Ureter (tissue), 1 donor: ENCODE data around the gene CTF1. TPM values are rescaled to one million over a fixed set of nuclear protein-coding genes. Genes with fewer than 3 reads are reported as not detected.
"Not testable (repeated sequence)": the region's sequence is repeated elsewhere in the genome, so short reads cannot be mapped to it uniquely, and the experiment has no call there.

Source experiments
- DNase-seq: peaks from one replicate; pipeline ENCODE4 v3.0.0-alpha.2; 2020; ENCODE audit warnings: low spot score
- total RNA-seq: library from RNA; stranded (reverse); gene quantifications from one replicate; pipeline ENCODE4 v1.2.4, GENCODE V29; 2023
- donor health status: DM: yes; HTN: yes; CAD: no.

Gene CTF1, protein sequence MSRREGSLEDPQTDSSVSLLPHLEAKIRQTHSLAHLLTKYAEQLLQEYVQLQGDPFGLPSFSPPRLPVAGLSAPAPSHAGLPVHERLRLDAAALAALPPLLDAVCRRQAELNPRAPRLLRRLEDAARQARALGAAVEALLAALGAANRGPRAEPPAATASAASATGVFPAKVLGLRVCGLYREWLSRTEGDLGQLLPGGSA
- 8.2 TPM for total RNA-seq

GRCh38 chr16:30896261-30896888 lies at the start of gene CTF1:
Gene CTF1 (plus strand): TSS chr16:30896614. CDS start chr16:30896644, 30 bp downstream.
- peak; percentile 85 for DNase-seq

GRCh38 chr16:30846649-30847402 lies 49.6 kb upstream of the CTF1 start:
- DNase-seq = no peak

GRCh38 chr16:30850246-30850645 lies 46.2 kb upstream of the CTF1 start:
- no peak for DNase-seq

- DNase-seq = no peak
Measured at GRCh38 chr16:30853758-30854157, 42.7 kb upstream of the CTF1 start.

- DNase-seq = no peak
Measured at GRCh38 chr16:30858111-30858495, 38.3 kb upstream of the CTF1 start.

DNA sequence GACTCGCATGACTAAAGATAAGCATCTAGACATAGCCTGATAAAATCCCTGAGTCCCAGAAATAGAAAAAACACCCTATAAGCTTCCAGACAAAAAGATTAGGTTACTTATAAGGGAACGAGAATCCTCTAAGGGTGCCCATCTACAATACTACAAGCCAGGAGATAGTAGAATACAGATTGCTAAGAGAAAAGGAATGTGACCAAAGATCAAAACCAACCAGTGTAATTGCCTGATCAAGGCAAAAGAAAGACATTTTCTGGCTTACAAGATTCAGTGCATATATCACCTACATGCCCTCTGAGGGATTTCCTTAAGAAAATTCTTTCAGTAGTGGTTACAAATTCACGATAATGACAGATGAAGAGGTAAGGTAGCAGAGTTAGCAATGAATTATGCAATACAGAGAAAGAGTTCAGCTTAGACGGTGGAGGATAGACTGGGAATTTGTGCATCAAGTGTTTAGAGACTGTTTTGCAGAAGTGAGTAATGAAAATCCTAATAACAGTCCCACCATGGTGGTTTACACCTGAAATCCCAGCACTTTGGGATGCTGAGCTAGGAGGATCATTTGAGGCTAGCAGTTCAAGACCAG lies 37.5 kb upstream of the CTF1 start:
- no peak for DNase-seq

DNA sequence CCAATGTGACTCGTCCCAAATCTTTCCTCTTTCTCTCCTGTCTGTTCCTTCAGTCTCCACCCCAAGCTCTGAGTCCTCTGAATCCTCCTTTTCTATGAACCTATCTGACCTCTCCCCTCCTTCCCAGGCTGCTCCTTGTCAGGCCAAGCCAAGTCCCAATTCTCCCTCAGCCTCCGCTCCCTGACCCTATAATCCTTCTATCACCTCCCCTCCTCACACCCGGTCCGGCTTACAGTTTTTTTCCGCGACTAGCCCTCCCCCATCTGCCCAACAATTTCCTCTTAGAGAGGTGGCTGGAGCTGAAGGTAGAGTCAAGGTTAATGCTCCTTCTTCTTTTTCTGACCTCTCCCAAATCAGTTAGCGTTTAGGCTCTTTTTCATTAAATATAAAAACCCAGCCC lies 35.7 kb upstream of the CTF1 start:
- DNase-seq = not testable (repeated sequence)

DNA sequence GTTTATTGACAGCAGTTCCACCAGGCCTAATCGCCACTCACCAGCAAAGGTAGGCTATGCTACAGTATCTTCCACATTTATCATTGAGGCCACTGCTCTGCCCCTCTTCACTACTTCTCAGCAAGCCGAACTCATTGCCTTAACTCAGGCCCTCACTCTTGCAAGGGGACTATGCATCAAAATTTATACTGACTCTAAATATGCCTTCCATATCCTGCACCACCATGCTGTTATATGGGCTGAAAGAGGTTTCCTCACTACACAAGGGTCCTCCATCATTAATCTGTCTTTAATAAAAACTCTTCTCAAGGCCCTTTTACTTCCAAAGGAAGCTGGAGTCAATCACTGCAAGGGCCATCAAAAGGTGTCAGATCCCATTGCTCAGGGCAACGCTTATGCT lies 33.2 kb upstream of the CTF1 start:
- not testable (repeated sequence) for DNase-seq

- DNase-seq = no peak
Measured at GRCh38 chr16:30866031-30866430, 30.4 kb upstream of the CTF1 start.

DNA sequence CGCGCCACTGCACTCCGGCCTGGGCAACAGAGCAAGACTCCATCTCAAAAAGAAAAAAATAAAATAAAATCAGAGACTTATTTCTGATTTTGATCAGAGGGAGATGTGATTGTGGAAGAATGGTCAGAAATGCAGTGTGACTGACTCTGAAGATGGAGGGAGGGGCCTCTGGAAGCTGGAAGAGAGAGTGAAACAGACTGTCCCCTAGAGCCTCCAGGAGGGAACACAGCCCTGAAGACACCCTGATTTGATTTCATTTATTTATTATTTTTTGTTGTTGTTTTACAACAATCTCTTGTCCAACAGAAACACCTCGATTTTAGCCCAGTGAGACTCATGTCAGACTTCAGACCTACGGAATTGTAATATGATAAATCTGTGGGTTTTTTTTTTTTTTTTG lies 28.7 kb upstream of the CTF1 start:
- DNase-seq = no peak

DNA sequence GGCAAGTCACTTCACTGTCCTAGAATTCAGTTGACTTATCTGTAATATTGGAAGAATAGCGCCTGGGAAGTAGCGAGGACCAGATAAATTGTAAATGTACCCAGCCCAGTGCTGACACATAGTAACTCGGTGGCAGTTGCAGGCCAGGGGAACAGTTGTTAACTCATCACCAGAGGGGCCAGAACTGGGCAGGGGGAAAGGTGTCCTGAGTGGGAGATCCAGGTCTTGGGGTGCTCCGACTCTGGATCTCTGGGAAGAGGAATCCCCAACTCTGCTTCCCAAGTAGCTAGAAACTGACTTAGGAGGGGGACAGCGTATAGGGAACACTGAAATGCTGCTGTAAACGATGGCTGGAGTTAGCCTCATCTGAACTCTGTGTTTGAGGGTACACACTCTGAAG lies 25.5 kb upstream of the CTF1 start:
- no peak for DNase-seq

GRCh38 chr16:30874244-30874820 lies 22.1 kb upstream of the CTF1 start:
- DNase-seq = no peak

GRCh38 chr16:30874821-30875717 lies 21.3 kb upstream of the CTF1 start:
- peak; percentile 92 for DNase-seq

DNA sequence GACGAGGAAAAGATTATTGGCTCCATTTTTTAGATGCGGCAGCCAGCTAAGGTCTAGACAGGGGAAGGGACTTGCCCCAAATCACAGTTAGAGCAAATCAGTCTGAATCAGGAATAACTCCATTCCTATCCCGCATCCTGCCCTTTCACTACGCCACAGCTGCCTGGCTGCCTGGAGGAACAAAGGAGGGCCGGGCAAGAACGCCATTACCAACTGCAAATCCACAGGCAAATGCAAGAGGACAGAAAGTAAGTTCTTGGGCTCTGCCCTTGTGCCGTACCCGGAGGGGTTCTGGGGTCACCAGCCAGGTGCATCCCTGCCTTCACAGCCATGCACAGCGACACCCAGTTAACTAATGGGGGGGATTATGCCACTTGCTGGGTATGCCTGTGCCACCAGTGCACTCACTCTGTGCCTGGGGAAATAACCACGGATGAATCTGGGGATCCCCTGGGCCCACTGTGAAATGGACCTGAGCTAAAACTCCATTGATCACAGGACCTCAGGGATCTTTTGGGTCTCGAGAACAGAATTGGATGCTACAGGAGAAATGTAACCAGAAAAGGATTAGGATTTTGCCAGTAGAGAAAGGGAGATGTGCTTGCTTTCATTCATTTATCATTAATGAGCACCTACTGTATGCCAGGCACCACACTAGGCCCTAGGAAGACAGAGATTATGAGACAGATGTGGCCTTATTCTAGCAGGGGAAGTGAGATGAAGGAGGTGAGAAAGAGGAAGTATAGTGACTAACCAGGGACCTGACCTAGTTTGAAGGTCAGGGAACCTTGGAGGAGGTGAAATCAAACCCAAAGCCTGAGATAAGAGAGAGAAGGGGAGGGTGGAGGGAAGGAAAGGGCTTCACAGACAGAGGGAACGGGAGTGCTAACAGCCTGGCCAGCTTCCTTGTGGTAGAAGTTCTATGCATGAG lies 20.3 kb upstream of the CTF1 start:
- DNase-seq = no peak

- no peak for DNase-seq
Measured at GRCh38 chr16:30876867-30877266, 19.5 kb upstream of the CTF1 start.

DNA sequence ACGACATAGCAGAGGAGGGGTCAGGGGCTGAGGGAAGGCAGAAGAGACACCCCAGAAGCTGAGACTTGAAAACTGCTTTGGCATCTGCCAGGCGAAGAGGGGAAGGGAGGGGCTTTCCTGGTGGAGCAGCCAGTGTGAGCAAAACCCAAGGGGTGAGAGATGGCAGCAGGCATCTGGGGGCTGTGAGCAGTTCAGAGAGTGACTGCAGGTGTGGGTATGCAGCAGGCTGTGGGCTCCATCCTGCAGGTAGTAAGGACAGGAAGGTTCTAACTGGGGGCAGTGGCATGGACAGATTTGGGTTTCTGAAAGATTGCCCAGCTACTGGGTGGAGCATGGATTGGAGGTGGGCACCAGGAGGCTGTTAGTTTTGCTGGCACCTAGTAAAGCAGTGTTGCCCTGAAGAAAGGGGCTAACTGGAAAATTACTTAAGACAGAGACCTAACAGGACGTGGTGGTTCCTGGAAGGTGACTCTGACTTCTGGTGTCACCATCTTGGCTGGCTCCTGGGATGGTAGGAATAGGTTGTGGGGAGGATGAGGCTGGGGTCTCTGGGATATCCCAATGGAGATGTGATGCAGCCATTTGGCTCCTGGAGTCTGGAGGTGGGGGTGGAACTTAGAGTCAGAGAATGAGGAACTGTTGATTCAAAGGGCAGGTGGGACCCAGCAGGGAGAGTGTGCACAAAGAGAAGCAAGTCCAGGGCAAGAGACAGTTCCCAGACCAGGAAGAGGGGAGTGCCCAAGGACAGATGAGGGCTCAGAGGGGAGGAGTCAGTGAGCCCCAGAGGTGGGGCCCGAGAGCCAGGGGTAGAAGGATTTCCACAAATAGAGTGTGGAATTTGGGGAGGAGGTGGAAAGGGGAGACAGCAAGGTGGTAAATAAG lies 13.7 kb upstream of the CTF1 start:
- no peak for DNase-seq

DNA sequence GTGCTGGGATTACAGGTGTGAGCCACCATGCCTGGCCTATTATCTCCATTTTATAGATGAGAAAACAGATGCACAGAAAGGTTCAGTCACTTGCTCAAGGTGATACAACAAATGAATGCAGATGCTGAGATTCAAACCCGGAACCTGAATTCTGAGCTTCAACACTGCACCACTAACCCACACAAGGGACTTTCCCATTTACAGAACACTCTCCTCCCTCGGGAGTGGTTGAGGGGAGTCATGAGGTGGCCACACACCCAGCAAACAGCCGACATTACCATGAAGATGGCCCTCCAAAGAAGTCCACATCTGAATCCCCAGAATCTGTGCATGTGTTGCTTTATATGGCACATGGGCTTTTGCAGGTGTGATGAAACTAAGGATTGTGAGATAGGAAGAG lies 11.7 kb upstream of the CTF1 start:
- DNase-seq = no peak

DNA sequence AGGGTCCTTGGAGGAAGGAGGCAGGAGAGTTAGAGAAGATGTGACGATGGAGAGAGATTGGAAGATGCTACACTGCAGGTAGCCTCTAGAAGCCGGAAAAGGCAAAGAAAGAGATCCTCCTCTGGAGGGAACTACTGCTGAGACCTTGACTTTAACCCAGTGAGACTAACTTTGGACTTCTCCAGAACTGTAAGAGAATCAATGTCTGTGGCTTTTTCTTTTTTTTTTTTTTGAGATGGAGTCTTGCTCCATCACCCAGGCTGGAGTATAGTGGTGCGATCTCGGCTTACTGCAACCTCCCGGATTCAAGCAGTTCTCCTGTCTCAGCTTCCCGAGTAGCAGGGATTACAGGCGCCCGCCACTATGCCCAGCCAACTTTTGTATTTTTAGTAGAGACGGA lies 11.2 kb upstream of the CTF1 start:
- no peak for DNase-seq

- DNase-seq = no peak
Measured at GRCh38 chr16:30886145-30886544, 10.3 kb upstream of the CTF1 start.
